Stimulated activated CD4-positive, alpha-beta T cell treated with anti-CD3 and anti-CD28 coated beads, Interleukin-1b, Interleukin-23, amount 100 ng/mL, for 24 hours (primary cell): ENCODE results near the gene STRA6.

Experiments used
- DNase-seq, 4 experiments: peaks; one replicate each; pipeline ENCODE4 v3.0.0-alpha.2; 2020; ENCODE audit warnings: low read depth in 4 of 4, low spot score in 1 of 4

The STRA6 gene

GRCh38 chr15:74202452-74203401 is at the start of gene STRA6:
TSS of gene STRA6 (minus strand) at chr15:74202787. CDS start at chr15:74202267, 520 bp downstream.
- no peak for DNase-seq

GRCh38 chr15:74252291-74252690 is 49.7 kb upstream of the STRA6 start:
- DNase-seq: no peak

GRCh38 chr15:74251131-74251811 is 48.7 kb upstream of the STRA6 start:
- DNase-seq: no peak

GRCh38 chr15:74250266-74250665 is 47.7 kb upstream of the STRA6 start:
- no peak for DNase-seq

- DNase-seq: peak in 1 of 4 experiments; percentile 2
These were observed 42.9 kb upstream of the STRA6 start for GRCh38 chr15:74245342-74245931.

GRCh38 chr15:74244822-74245341 is 42.3 kb upstream of the STRA6 start:
- DNase-seq: no peak

GRCh38 chr15:74243431-74243830 is 40.8 kb upstream of the STRA6 start:
- no peak for DNase-seq

GRCh38 chr15:74242441-74243185 is 40.0 kb upstream of the STRA6 start:
- DNase-seq: no peak

- DNase-seq: no peak
These were observed 38.5 kb upstream of the STRA6 start for GRCh38 chr15:74240897-74241614.

- DNase-seq: no peak
These were observed 37.5 kb upstream of the STRA6 start for GRCh38 chr15:74240002-74240568.

GRCh38 chr15:74239051-74239705 is 36.6 kb upstream of the STRA6 start:
- DNase-seq: no peak

GRCh38 chr15:74235962-74236361 is 33.4 kb upstream of the STRA6 start, which contains the start of gene CCDC33:
TSS of gene CCDC33 (plus strand) at chr15:74236326. CDS start at chr15:74236720, 394 bp downstream.
- DNase-seq: no peak

- DNase-seq: no peak
These were observed 31.9 kb upstream of the STRA6 start for GRCh38 chr15:74234598-74234875.

- no peak for DNase-seq
These were observed 31.4 kb upstream of the STRA6 start for GRCh38 chr15:74233851-74234597.

- no peak for DNase-seq
These were observed 30.8 kb upstream of the STRA6 start for GRCh38 chr15:74233373-74233772.

GRCh38 chr15:74231475-74231874 is 28.9 kb upstream of the STRA6 start:
- no peak for DNase-seq

- no peak for DNase-seq
These were observed 27.1 kb upstream of the STRA6 start for GRCh38 chr15:74229686-74230085.

- DNase-seq: no peak
These were observed 26.1 kb upstream of the STRA6 start for GRCh38 chr15:74228723-74229081.
